ENCODE measurements around the gene TRIM37.

Gene TRIM37

GRCh38 chr17:59030811-59031210, 75.9 kb downstream of the TRIM37 start:
- DNase-seq = no peak

- no peak for DNase-seq
Measured at GRCh38 chr17:59028328-59028727, 78.4 kb downstream of the TRIM37 start.

- DNase-seq = no peak
Measured at GRCh38 chr17:59027750-59028149, 78.9 kb downstream of the TRIM37 start.

- no peak for DNase-seq
Measured at GRCh38 chr17:59026176-59026939, 80.3 kb downstream of the TRIM37 start.

GRCh38 chr17:59024916-59025315, 81.8 kb downstream of the TRIM37 start:
- no peak for DNase-seq

GRCh38 chr17:59018019-59018418, 88.7 kb downstream of the TRIM37 start:
- DNase-seq = no peak

- DNase-seq = no peak
Measured at GRCh38 chr17:59011975-59012374, 94.7 kb downstream of the TRIM37 start.

- no peak for DNase-seq
Measured at GRCh38 chr17:59010026-59010425, 96.7 kb downstream of the TRIM37 start.

- no peak for DNase-seq
Measured at GRCh38 chr17:59008737-59009136, 97.9 kb downstream of the TRIM37 start.

- no peak for DNase-seq
Measured at GRCh38 chr17:59007995-59008394, 98.7 kb downstream of the TRIM37 start.

- DNase-seq = peak; percentile 69
Measured at GRCh38 chr17:59004338-59005111, 102.2 kb downstream of the TRIM37 start.

- DNase-seq = no peak
Measured at GRCh38 chr17:59003860-59004259, 102.8 kb downstream of the TRIM37 start.

- no peak for DNase-seq
Measured at GRCh38 chr17:59002848-59003247, 103.8 kb downstream of the TRIM37 start.

- no peak for DNase-seq
Measured at GRCh38 chr17:59002126-59002525, 104.6 kb downstream of the TRIM37 start.

- DNase-seq = no peak
Measured at GRCh38 chr17:59001158-59001814, 105.4 kb downstream of the TRIM37 start.

GRCh38 chr17:59000022-59000421, 106.7 kb downstream of the TRIM37 start:
- DNase-seq = no peak

- no peak for DNase-seq
Measured at GRCh38 chr17:58999500-58999899, 107.2 kb downstream of the TRIM37 start.

GRCh38 chr17:58998871-58999270, 107.8 kb downstream of the TRIM37 start:
- DNase-seq = no peak

GRCh38 chr17:58997756-58998553, 108.7 kb downstream of the TRIM37 start:
- DNase-seq = no peak

- no peak for DNase-seq
Measured at GRCh38 chr17:58996968-58997367, 109.7 kb downstream of the TRIM37 start.

- no peak for DNase-seq
Measured at GRCh38 chr17:58995247-58995940, 111.3 kb downstream of the TRIM37 start.

- no peak for DNase-seq
Measured at GRCh38 chr17:58993311-58993710, 113.4 kb downstream of the TRIM37 start.

Measured in NCI-H69 (cell line).